SKM-1 treated with dmso at 0.1 percent for 144 hours (cell line): ENCODE measurements around the gene PI4KA.
"Not testable (repeated sequence)": the region's sequence is repeated elsewhere in the genome, so short reads cannot be mapped to it uniquely, and the experiment has no call there.

Source experiments
- DNase-seq: peaks from one replicate; lab custom pipeline; 2025; ENCODE audit not compliant: unreplicated experiment; lab: John Stamatoyannopoulos, UW

The PI4KA gene

GRCh38 chr22:20852076-20852475, 6.5 kb downstream of the PI4KA start:
- no peak for DNase-seq

- no peak for DNase-seq
Observed at GRCh38 chr22:20847318-20847822, 11.2 kb downstream of the PI4KA start.

GRCh38 chr22:20844055-20845037, 14.3 kb downstream of the PI4KA start:
- no peak for DNase-seq

GRCh38 chr22:20843501-20843900, 15.1 kb downstream of the PI4KA start:
- no peak for DNase-seq

- no peak for DNase-seq
Observed at GRCh38 chr22:20840646-20841371, 17.8 kb downstream of the PI4KA start.

- DNase-seq, result no peak
Observed at GRCh38 chr22:20839837-20840645, 18.6 kb downstream of the PI4KA start.

- not testable (repeated sequence) for DNase-seq
Observed at GRCh38 chr22:20839354-20839753, 19.3 kb downstream of the PI4KA start.

GRCh38 chr22:20836987-20837823, 21.4 kb downstream of the PI4KA start:
- no peak for DNase-seq

- no peak for DNase-seq
Observed at GRCh38 chr22:20834725-20835124, 23.9 kb downstream of the PI4KA start.

- no peak for DNase-seq
Observed at GRCh38 chr22:20834206-20834605, 24.4 kb downstream of the PI4KA start.

GRCh38 chr22:20833225-20833665, 25.4 kb downstream of the PI4KA start:
- DNase-seq, result no peak

- DNase-seq, result no peak
Observed at GRCh38 chr22:20829491-20830134, 29.0 kb downstream of the PI4KA start.

GRCh38 chr22:20826373-20827152, 32.0 kb downstream of the PI4KA start:
- DNase-seq, result not testable (repeated sequence)

- no peak for DNase-seq
Observed at GRCh38 chr22:20825624-20826023, 33.0 kb downstream of the PI4KA start.

- DNase-seq, result not testable (repeated sequence)
Observed at GRCh38 chr22:20825216-20825615, 33.4 kb downstream of the PI4KA start.

GRCh38 chr22:20823264-20823663, 35.3 kb downstream of the PI4KA start:
- DNase-seq, result no peak

GRCh38 chr22:20822240-20822639, 36.4 kb downstream of the PI4KA start:
- DNase-seq, result no peak

GRCh38 chr22:20821717-20822239, 36.8 kb downstream of the PI4KA start:
- not testable (repeated sequence) for DNase-seq
